ENCODE data around the gene UCN2.
"Not testable (repeated sequence)": the region's sequence is repeated elsewhere in the genome, so short reads cannot be mapped to it uniquely, and the experiment has no call there.

The UCN2 gene

DNA sequence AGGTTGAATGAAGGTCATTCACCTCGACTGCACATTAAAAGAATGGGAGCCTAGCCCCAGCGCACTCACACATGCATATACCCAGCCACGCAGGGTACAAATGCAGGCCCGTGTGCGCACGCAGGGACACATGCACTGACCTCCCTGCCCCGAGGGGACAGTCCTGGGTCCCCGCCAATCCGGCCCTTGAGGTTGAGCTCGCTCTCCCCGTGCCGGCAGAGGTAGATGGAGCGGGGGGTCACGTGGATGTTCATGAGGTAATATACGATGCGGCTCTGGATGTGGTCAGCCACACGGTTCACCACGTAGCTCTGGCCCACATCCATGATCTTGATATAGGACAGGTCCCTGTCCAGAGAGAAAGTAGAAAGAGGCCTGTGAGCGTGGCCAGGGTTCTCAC lies 27.5 kb downstream of the UCN2 start:
- DNase-seq (ENCODE audit: low read depth): no peak

DNA sequence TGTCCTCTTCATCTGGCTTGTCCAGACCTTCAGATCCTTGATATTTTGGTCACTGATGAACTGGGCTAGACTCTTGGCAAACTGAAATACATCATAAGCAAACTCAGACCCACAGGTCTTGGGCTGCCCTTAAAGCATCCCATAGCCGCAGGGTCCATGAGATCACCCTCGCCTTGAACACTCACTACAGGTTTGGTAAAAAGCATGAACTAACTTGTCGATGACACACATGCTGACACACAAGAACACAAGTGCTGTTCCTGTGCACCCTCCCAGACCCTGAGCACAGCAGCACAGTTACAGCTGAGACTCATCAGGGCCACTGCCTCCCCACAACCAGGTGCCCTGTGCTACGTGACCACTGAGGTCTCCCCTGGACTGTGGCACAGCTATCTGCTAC lies 28.0 kb downstream of the UCN2 start:
- no peak for DNase-seq (ENCODE audit: low read depth)

DNA sequence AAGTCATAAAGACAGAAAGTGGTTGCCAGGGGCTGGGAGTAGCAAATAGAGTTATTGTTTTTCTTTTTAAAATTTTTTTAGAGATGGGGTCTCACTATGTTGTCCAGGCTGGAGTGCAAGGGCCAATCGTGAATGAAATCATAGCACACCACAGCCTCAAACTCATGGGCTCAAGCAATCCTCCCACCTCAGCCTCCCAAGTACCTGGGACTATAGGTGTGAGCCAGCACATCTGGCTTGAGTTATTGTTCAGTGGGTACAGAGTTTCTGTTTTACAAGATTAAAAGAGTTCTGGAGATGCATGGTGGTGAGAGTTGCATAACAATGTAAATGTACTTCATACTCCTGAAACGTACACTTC lies 30.6 kb downstream of the UCN2 start:
- DNase-seq (ENCODE audit: low read depth): no peak

DNA sequence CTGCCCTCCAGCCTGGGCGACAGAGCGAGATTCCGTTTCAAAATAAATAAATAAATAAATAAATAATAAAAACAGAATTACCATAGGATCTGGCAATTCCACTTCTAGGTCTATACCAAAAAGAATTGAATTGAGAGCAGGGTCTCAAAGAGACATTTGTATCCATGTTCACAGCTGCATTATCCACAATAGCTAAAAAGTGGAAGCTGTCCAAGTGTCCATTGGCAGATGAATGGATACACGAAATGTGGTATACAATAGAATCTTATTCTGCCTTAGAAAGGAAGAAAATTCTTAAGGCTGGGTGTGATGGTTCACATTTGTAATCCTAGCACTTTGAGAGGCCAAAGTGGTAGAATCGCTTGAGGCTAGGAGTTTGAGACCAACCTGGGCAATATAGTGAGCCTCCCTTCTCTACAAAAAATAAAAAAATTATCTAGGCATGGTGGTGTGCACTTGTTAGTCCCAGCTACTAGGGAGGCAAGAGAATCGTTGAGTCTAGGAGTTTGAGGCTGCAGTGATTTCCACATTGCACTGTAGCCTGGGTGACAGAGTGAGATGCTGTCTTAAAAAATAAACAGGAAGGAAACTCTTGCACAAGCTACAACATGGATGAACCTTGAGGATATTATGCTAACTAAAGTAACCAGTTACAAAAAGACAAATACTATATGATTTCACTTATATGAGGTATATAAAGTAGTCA lies 31.2 kb downstream of the UCN2 start:
- DNase-seq (ENCODE audit: low read depth): no peak

DNA sequence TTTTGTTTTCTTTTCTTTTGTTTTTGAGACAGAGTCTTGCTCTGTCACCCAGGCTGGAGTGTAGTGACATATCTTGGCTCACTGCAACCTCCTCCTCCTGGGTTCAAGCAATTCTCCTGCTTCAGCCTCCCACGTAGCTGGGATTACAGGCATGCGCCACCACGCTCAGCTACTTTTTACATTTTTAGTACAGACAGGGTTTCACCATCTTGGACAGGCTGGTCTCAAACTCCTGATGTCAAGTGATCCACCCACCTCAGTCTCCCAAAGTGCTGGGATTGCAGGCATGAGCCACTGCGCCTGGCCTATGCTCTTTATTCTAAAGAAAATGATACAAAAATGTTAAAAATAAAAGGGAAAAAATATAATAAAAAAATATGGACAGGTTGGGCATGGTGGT lies 32.9 kb downstream of the UCN2 start:
- DNase-seq (ENCODE audit: low read depth): not testable (repeated sequence)

DNA sequence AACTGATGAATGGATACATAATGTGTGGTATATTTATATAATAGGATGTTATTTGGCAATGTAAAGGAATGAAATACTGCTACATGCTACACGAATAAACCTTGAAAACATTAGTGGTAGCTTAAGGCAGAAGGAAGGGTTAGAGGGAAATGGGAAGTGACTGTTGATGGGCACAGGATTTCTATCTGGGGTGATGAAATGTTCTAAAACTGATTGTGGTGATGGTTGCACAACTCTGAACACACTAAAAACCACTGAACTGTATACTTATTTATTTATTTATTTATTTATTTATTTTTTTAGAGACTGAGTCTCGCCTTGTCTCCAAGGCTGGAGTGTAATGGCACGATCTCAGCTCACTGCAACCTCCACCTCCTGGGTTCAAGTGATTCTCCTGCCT lies 34.8 kb downstream of the UCN2 start:
- DNase-seq (ENCODE audit: low read depth): no peak

DNA sequence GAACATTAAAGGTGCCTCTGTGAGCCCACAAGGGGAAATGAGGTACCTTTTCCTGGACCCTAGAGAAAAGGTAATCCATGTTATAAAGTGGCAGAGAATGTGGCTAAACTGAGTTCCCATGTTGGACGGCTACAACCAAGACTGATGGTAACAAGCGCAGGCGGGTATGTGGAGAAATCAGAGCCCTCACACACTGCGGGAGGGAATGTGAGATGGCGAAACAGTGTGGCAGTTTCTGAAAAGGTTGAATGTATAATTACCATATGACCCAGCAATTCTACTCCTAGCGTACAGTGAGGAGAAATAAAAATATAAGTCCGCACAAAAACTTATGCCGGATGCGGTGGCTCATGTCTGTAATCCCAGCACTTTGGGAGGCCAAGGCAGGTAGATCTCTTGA lies 35.5 kb downstream of the UCN2 start:
- no peak for DNase-seq (ENCODE audit: low read depth)

DNA sequence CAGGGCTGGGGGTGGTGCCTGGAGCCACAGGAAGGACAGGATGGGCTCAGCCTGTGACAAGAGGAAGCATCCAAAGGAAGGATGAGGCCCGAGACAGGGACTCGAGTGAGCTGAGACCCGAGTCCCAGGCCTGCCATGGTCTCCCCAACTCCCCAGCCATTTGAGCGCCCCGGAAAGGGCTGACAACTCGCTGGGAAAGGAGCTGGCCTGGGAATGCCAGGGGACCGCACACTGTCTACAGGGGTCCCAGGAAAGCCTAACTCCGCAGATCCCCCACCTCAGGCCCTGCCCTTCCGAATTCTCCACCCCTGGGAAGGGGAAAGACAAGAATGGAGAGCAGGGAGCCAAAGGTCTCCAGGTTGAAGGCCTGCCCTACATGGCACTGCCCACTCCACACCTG lies 38.6 kb downstream of the UCN2 start:
- DNase-seq (ENCODE audit: low read depth): no peak

DNA sequence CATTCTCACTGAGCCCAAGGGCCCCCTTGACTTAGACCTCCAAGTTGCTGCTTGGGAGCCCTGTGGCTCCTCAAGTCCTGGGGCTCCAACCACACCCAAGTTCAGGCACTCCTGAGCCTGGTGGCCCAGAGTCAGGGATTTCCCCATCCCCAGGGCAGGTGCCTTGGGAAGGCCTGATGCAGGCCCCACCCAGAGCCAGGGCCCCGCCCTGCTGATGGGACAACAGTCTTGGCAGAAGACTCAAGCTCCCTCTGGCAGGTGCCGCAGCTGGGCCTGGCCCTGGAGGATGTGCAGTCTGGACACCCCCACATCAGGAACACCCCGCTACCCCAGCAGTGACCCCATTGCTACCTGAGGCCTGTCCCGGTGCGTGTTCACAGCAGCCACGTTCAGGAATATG lies 41.9 kb downstream of the UCN2 start:
- DNase-seq (ENCODE audit: low read depth): no peak

DNA sequence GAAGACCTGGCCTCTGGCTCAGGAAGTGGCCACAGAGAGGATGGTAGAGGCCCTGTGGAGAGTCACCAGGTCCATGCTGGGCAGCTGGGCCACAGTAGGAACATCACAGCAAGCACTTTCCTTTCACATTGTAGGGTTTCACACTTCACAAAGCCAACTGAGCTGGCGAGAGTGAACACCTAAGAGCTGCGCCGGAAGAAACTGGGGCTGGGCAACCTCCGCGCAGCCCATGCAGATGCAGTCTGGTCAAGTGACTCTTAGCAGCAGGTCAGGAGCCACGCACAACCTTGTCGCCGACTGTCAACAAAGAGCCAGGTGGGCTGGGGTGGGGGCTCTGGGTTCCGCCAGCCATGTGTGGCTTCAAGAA lies 44.3 kb downstream of the UCN2 start:
- DNase-seq (ENCODE audit: low read depth): no peak

DNA sequence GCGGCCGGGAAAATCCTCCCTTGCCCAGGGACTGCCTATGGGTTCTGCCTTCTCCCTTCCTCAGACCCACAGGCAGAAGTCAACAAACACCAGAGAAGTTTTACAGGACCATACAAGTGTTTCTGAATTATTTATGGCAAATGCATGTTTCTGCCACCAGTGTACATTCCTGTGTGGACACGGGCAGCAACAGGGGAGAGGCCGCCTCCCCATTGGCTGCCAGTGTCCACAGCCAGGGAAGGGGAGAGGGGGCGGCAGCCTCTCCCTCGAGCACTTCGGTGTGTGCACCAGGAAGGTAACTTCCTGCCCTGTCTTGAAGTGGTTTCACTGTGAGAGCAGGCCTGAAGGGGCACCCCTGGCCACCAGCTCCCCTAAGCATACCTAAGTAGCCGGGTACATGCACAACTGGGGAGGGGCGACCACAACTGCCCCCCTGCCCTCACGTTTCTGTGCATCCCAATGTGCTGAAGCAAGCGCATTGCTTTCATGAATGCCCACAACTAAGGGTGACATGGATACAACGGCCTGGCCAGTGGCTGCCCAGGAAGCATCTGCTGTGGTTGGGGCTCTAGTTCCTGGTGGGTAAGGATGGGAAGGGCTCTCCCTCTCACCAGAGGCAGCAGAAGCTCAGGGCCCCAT lies 44.8 kb downstream of the UCN2 start:
- no peak for DNase-seq (ENCODE audit: low read depth)

DNA sequence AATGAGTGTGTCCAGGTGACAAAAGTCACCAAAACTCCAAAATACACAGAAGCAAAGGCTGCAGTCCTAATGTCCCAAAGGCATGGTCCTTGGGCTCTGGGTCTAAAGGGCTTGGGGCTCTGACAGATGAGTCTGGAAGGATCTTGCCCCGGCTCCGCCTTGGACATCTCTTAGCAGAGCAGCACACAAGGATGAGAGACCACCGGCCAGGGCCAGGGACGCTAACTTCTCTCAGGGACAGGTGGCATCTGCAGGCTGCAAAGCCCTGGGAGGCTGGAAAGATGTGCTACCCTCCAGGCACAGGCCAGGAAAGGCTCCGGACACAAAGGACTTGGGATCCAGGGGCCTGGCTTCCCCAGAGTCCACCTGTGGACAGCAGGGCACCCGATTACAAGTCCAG lies 45.5 kb downstream of the UCN2 start:
- DNase-seq (ENCODE audit: low read depth): no peak

DNA sequence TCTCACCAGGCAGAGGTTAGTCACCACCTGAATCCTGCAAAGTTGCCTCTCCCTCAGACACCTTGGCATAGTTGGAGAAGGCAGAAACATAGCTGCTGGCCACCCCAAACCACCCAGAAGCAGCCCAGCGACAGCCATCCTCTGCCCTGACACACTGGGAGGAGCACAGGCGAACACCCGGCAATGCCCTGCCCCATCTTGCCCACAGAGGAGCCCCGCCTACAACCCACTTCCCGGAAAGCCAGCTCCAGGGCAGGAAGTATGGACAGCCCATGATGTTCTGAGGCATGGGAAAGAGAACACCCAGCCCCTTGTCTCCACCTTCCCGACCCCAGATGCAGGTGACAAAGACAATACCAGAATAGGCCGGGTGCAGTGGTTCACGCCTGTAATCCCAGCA lies 47.0 kb downstream of the UCN2 start:
- DNase-seq (ENCODE audit: low read depth): no peak

DNA sequence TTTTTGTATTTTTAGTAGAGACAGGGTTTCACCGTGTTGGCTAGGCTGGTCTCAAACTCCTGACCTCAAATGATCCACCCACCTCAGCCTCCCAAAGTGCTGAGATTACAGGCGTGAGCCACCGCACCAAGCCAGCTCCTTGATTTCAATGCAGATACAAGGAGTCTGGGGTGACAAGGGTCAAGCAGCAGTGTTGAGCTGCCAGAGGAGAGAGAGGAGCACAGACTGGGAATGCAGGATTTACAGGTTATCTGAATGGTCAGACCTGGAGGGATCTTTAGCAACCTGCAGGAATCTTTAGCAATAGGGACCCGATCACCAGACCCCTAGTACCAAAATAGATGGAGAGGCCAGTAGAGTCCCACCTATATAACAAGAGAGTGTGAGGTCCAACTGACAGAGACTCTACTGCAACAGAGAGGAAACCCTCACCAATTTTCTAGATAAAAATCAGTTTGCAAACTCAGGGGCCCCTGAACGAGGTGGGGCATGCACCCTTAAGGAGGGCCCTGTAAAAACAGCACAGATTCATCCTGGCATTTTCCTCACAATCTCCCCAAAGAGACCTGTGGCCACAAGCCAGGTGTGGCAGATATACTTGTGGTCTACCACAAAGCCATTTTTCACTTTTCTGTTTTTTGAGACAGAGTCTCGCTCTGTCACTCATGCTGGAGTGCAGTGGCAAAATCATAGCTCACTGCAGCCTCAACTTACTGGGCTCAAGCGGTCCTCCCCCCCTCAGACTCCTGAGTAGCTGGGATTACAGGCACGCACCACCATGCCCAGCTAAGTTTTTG lies 49.0 kb downstream of the UCN2 start:
- no peak for DNase-seq (ENCODE audit: low read depth)
